Neuron (in vitro differentiated cells): ENCODE results near the gene CDH15.

Source experiments
- H2AFZ ChIP-seq: one replicate; pipeline ENCODE4 v1.6.1; 2013; ENCODE audit warnings: low read depth, mild to moderate bottlenecking, inconsistent platforms, low read length, moderate library complexity
- H3K27me3 ChIP-seq: one replicate; pipeline ENCODE4 v1.6.1; 2013; ENCODE audit warnings: low read length; ENCODE audit not compliant: insufficient read depth
- H3K36me3 ChIP-seq: one replicate; pipeline ENCODE4 v1.6.1; 2013; ENCODE audit warnings: low read length; ENCODE audit not compliant: insufficient read depth
- H3K4me1 ChIP-seq: one replicate; pipeline ENCODE4 v1.6.1; 2013; ENCODE audit warnings: low read length; ENCODE audit not compliant: insufficient read depth
- H3K4me3 ChIP-seq: 2 replicates; pipeline ENCODE4 v1.5.1; 2013; ENCODE audit warnings: mild to moderate bottlenecking, low read length, moderate library complexity
- H3K9me3 ChIP-seq: one replicate; pipeline ENCODE4 v1.6.1; 2013; ENCODE audit warnings: low read length

CDH15 gene

DNA sequence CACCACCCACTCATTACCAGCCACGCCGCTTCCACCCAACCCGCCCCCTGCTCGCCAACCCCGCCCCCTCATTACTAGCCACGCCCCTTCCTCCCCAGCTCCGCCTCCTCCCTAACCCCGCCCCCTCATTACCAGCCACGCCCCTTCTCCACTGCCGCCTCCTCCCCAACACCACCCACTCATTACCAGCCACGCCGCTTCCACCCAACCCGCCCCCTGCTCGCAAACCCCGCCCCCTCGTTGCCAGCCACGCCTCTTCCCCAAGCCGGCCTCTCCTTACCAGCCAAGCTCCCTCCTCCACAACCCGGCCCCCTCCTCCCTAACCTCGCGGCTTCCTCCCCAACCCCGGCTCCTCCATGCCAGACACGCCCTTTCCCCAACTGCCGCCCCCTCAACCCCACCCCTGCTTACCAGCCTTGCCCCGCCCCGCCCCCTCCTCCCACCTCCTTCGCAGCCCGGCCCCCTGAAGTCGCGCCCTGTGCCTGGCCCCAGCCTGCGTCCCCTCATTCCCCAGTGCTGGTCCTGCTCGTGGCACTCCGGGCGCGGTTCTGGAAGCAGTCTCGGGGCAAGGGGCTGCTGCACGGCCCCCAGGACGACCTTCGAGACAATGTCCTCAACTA lies 21.5 kb downstream of the CDH15 start:
- Histone ChIP-seq H3K9me3 (no peaks in the 10 kb centered on the region), H3K4me3 (no peak overlapping the region), H3K27me3 (peaks cover 29% of the 10 kb centered on the region), H3K36me3 (no peaks in the 10 kb centered on the region), H3K4me1 (peaks cover 11% of the 10 kb centered on the region), H2AFZ (no peak overlapping the region)

DNA sequence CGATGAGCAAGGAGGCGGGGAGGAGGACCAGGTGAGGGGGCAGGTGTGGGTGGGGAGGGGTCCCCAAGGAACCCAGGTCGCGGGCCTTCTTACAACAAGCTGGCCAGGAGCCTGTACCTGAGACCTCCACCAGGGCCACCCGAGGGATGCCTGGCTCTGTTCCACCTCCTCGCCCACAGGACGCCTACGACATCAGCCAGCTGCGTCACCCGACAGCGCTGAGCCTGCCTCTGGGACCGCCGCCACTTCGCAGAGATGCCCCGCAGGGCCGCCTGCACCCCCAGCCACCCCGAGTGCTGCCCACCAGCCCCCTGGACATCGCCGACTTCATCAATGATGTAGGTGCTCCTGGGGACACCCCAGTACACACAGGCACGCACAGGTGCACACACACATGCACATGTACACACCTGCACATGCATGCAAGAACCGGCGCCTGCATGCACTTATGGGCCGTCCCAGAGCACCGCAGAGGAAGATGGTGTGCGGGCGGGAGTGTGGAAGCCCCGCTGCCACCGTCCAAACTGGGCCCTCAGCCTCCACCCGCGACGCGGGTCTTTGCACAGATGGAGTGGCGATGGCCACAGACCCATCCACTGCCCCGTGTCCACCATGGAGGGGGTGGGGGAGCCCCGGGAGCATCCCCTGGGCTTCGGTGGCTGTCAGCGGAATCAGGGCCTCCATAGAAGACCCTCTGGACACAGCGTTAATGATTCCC lies 22.2 kb downstream of the CDH15 start:
- Histone ChIP-seq H2AFZ (no peak overlapping the region), H3K36me3 (no peaks in the 10 kb centered on the region)

GRCh38 chr16:89194340-89195311 lies 23.1 kb downstream of the CDH15 start:
- H3K27me3 ChIP-seq, result peaks cover 43% of the 10 kb centered on the region

More for the DNA sequence above, 22.2 kb downstream of the CDH15 start:
- peaks cover 36% of the 10 kb centered on the region for H3K27me3 ChIP-seq
- H3K4me3 ChIP-seq, result no peak overlapping the region
- H3K4me1 ChIP-seq, result peaks cover 11% of the 10 kb centered on the region
- no peaks in the 10 kb centered on the region for H3K9me3 ChIP-seq

DNA sequence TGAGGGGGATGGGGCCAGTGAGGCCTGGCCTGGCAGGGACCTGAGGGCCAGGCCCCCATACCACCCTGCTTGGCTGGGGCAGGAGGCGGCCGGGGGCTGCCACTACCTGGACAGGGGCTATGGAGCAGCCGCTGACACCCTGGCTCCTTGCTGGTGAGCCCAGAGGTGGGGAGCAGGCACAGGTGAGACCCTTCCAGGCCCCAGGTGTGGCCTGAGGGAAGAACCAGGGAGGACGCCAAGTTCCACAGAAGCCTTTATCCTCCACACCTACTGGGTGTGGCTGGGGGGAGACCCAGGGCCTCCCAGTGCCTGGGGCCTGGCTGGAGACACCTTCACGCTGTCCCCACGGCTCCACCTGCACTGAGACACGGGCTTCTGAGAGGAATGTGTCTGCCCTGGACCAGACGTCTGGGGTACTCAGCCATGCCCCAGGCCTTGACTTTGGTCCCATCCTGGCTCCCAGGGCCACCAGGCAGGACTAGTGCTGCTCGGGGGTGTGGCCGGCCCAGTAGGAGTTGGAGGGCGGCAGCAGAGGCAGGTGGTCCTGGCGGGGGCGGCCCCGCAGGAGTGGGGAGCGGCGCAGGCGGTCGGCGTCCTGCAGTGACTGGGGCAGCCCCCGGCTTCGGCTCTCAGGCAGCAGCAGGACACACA lies 24.1 kb downstream of the CDH15 start:
- Histone ChIP-seq H3K36me3 (no peaks in the 10 kb centered on the region), H3K27me3 (peaks cover 50% of the 10 kb centered on the region), H3K4me3 (no peak overlapping the region)

More at GRCh38 chr16:89194340-89195311, 23.1 kb downstream of the CDH15 start:
- H3K4me1 ChIP-seq, result peaks cover 11% of the 10 kb centered on the region
- H2AFZ ChIP-seq, result no peak overlapping the region
- H3K36me3 ChIP-seq, result no peaks in the 10 kb centered on the region
- no peak overlapping the region for H3K4me3 ChIP-seq
- H3K9me3 ChIP-seq, result no peaks in the 10 kb centered on the region

DNA sequence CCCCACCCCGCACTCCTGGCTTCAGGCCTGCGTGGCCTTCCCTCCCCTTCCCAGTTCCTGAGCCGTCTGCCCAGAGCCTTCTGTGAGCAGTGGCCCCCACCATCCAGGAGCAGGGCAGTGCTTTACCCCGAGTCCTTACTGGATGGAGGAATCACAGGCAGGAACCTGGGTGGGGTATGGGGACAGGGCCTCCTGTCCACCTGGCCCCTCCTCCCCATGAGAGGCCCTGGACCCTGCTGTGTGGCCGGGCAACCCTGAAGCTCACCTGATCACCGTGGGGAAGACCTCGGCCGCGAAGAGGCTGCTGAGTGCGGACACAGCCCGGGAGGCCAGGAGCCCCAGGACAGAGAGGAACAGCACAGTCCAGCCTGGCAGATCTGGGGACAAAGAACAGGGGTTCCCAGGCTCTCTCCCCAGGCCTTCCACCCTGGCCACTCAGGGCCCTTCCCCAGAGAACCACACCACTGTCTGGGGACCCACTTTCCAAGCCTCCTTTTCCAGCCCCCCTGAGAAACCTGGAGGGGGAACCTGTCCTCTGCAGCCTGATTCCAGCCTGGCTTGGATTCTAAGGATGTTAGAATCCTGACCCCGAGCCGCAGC lies 25.6 kb downstream of the CDH15 start:
- H2AFZ ChIP-seq, result no peak overlapping the region
- no peak overlapping the region for H3K4me3 ChIP-seq
- H3K27me3 ChIP-seq, result peaks cover 48% of the 10 kb centered on the region
- H3K36me3 ChIP-seq, result no peaks in the 10 kb centered on the region
- no peaks in the 10 kb centered on the region for H3K9me3 ChIP-seq
- peaks cover 11% of the 10 kb centered on the region for H3K4me1 ChIP-seq

More for the DNA sequence above, 24.1 kb downstream of the CDH15 start:
- Histone ChIP-seq H3K4me1 (peaks cover 19% of the 10 kb centered on the region), H3K9me3 (no peaks in the 10 kb centered on the region), H2AFZ (no peak overlapping the region)

GRCh38 chr16:89197633-89198416 lies 26.3 kb downstream of the CDH15 start:
- Histone ChIP-seq H3K4me3 (no peak overlapping the region), H3K4me1 (peaks cover 11% of the 10 kb centered on the region), H3K36me3 (no peaks in the 10 kb centered on the region), H2AFZ (no peak overlapping the region), H3K27me3 (peaks cover 55% of the 10 kb centered on the region), H3K9me3 (peaks cover 3% of the 10 kb centered on the region)

DNA sequence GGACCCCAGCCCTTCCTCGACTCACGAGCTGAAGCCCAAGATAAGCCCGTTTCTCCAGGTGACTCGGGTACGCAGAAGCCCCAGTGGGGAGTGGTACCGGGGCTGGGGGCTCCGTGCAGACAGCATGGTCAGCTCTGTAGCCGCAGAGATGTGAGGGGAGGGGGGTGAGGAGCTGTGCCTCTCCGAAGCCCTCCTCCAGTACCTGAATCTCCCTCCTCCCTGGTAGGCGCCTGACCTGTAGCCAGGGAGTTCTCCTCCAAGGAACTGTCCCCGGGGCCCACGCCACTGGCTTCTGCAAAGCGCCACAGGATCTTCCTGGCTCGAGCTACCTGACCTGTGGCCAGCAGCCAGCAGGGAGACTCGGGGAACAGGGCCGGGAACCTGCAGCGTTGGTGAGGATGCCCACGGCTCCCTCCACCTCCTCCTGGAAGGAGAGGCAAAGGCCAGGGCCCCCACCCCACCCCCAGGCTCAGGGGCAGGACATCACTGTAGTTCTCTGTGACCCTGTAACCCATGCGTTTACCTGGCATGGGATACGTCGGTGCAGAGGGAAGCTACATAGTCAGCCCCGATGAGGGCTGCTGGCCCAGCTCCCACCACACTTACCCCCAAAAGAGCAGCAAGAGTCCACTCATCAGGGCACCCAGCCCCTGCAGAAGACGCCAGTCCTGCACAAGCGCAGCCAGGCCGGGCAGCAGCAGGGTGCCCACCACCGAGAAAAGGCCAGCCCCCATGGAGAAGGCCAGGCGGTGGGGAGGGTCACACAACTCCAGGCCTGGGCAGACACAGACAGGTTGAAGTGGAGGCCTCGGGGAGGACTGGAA lies 27.1 kb downstream of the CDH15 start:
- Histone ChIP-seq H3K9me3 (peaks cover 3% of the 10 kb centered on the region), H3K36me3 (no peaks in the 10 kb centered on the region), H3K4me1 (peaks cover 11% of the 10 kb centered on the region), H3K4me3 (no peak overlapping the region), H3K27me3 (peaks cover 61% of the 10 kb centered on the region), H2AFZ (no peak overlapping the region)

DNA sequence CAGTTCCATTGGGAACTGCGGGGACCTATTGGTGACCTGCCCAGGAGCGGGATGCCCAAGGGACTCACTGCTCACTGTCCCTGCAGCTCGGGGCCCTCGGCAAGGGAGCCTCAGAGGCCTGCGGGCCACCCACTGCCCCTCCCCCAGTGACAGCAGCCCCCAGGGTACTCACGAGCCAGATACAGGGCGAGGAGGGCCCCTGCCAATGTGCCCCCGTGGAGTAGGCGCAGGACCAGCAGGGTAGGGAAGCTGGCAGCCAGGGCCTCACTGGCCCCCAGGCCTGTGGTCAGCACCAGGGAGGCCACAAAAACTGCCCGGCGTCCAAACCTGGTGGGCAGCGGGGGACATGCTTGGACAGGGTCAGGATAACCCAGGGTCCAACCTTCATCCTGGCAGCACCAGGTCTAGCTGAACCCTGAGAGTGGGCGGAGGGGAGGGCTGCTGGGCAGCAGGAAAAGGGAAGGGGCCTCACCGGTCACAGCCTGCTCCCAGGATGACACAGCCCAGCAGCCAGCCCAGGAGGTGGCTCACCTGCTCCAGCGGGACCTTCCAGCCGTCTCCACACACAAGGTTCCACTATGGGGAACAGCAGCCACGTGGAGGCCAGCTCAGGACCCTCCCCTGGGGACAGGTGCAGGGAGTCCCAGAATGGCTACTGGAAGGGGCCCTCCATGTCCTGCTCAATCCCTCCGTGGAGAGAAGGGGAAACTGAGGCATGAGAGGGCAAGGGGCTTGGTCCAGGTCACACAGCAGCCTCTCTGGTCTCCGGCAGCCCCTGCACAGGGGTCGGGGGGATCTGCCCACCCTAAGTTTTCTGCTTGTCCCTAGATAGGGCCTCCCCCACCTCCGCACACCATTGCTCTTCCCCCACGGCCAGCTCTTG lies 27.9 kb downstream of the CDH15 start:
- no peak overlapping the region for H3K4me3 ChIP-seq
- no peak overlapping the region for H2AFZ ChIP-seq
- no peaks in the 10 kb centered on the region for H3K36me3 ChIP-seq
- H3K9me3 ChIP-seq, result peaks cover 3% of the 10 kb centered on the region
- H3K4me1 ChIP-seq, result peaks cover 11% of the 10 kb centered on the region
- H3K27me3 ChIP-seq, result peaks cover 58% of the 10 kb centered on the region

- Histone ChIP-seq H3K36me3 (no peaks in the 10 kb centered on the region), H3K4me1 (peaks cover 11% of the 10 kb centered on the region), H3K27me3 (peaks cover 58% of the 10 kb centered on the region), H3K4me3 (peak within 1 kb of the TSS; percentile 17), H3K9me3 (peaks cover 3% of the 10 kb centered on the region), H2AFZ (peak within 1 kb of the TSS; percentile 24)
These were observed 28.7 kb downstream of the CDH15 start, which contains the start of gene SLC22A31 for GRCh38 chr16:89200124-89200849. TSS of gene SLC22A31 (minus strand) at chr16:89200537. CDS start at chr16:89200501, 36 bp downstream.

GRCh38 chr16:89200850-89201411 lies 29.4 kb downstream of the CDH15 start:
- peak overlapping the region; percentile 24 for H2AFZ ChIP-seq
- no peaks in the 10 kb centered on the region for H3K36me3 ChIP-seq
- H3K4me3 ChIP-seq, result peak overlapping the region; percentile 14
- H3K4me1 ChIP-seq, result peaks cover 11% of the 10 kb centered on the region
- peaks cover 3% of the 10 kb centered on the region for H3K9me3 ChIP-seq
- peaks cover 58% of the 10 kb centered on the region for H3K27me3 ChIP-seq
